HG03103 (cell line): ENCODE data around the gene SPON1.
"Not testable (repeated sequence)": the region's sequence is repeated elsewhere in the genome, so short reads cannot be mapped to it uniquely, and the experiment has no call there.

Experiments
- ATAC-seq: cut with Tn5 transposase; IDR thresholded peaks from one replicate; pipeline ENCODE4 v1.9.1; 2021; ENCODE audit warnings: low read depth; ENCODE audit not compliant: unreplicated experiment

The SPON1 gene

GRCh38 chr11:14230407-14230806, 267.9 kb downstream of the SPON1 start:
- no peak for ATAC-seq

- no peak for ATAC-seq
These were observed 270.1 kb downstream of the SPON1 start for GRCh38 chr11:14232652-14233051.

GRCh38 chr11:14234446-14234845, 271.9 kb downstream of the SPON1 start:
- no peak for ATAC-seq

GRCh38 chr11:14235701-14236100, 273.2 kb downstream of the SPON1 start:
- no peak for ATAC-seq

- peak; percentile 98 for ATAC-seq
These were observed 275.0 kb downstream of the SPON1 start for GRCh38 chr11:14237444-14237961.

- ATAC-seq: no peak
These were observed 277.7 kb downstream of the SPON1 start for GRCh38 chr11:14240221-14240620.

- no peak for ATAC-seq
These were observed 278.4 kb downstream of the SPON1 start for GRCh38 chr11:14240951-14241350.

- ATAC-seq: no peak
These were observed 279.7 kb downstream of the SPON1 start for GRCh38 chr11:14242187-14242586.

GRCh38 chr11:14242733-14243132, 280.2 kb downstream of the SPON1 start:
- no peak for ATAC-seq

GRCh38 chr11:14244926-14245325, 282.4 kb downstream of the SPON1 start:
- no peak for ATAC-seq

GRCh38 chr11:14245444-14245843, 282.9 kb downstream of the SPON1 start:
- ATAC-seq: no peak

GRCh38 chr11:14248580-14248981, 286.1 kb downstream of the SPON1 start:
- no peak for ATAC-seq

- ATAC-seq: no peak
These were observed 286.8 kb downstream of the SPON1 start for GRCh38 chr11:14249121-14249963.

GRCh38 chr11:14251754-14252153, 289.2 kb downstream of the SPON1 start:
- no peak for ATAC-seq

- not testable (repeated sequence) for ATAC-seq
These were observed 290.0 kb downstream of the SPON1 start for GRCh38 chr11:14252501-14252900.

GRCh38 chr11:14253421-14253820, 290.9 kb downstream of the SPON1 start:
- no peak for ATAC-seq

- ATAC-seq: no peak
These were observed 291.3 kb downstream of the SPON1 start for GRCh38 chr11:14253840-14254239.

GRCh38 chr11:14254533-14255237, 292.2 kb downstream of the SPON1 start:
- ATAC-seq: no peak

GRCh38 chr11:14255238-14255534, 292.7 kb downstream of the SPON1 start:
- ATAC-seq: no peak

- no peak for ATAC-seq
These were observed 295.9 kb downstream of the SPON1 start for GRCh38 chr11:14258221-14258935.

GRCh38 chr11:14259186-14259784, 296.8 kb downstream of the SPON1 start:
- ATAC-seq: no peak
